CD4-positive, CD25-positive, alpha-beta regulatory T cell (primary cell): ENCODE measurements around the gene NPDC1. TPM values are rescaled to one million over a fixed set of nuclear protein-coding genes. Genes with fewer than 3 reads are reported as not detected.
A peak's percentile ranks its signal among the peaks of the same experiment; 100 is the strongest.

Source experiments
- ATAC-seq, 2 donors: fragments of 150-1000 bp; cut with Tn5 transposase; one replicate each; pipeline ENCODE4 v1.10.0; 2021; ENCODE audit warnings: low read depth in 2 of 2, moderate number of reproducible peaks in 2 of 2, moderate library complexity in 1 of 2
- DNase-seq, 3 donors: peaks; one replicate each; pipeline versions ENCODE4 v3.0.0 to v3.0.0-alpha.2; 2012 to 2022; ENCODE audit warnings: mixed read lengths in 1 of 3
- H3K27ac ChIP-seq: one replicate; pipeline ENCODE4 v1.7.0; 2013; ENCODE audit warnings: mild to moderate bottlenecking, low read length; ENCODE audit not compliant: insufficient read depth, poor library complexity, severe bottlenecking
- H3K27me3 ChIP-seq: one replicate; pipeline ENCODE4 v1.7.0; 2013; ENCODE audit warnings: low read length; ENCODE audit not compliant: control insufficient read depth, insufficient read depth
- H3K36me3 ChIP-seq: one replicate; pipeline ENCODE4 v1.7.0; 2013; ENCODE audit warnings: mild to moderate bottlenecking, low read length, moderate library complexity; ENCODE audit not compliant: control insufficient read depth, insufficient read depth
- H3K4me1 ChIP-seq: 2 replicates; pipeline ENCODE4 v1.7.0; 2013; ENCODE audit warnings: mild to moderate bottlenecking, low read length; ENCODE audit not compliant: insufficient read depth, control insufficient read depth, poor library complexity, severe bottlenecking
- H3K4me3 ChIP-seq: one replicate; pipeline ENCODE4 v1.7.0; 2013; ENCODE audit warnings: low read depth, mild to moderate bottlenecking, low read length, moderate library complexity
- H3K9me3 ChIP-seq, 2 experiments: 1 replicate in 1 of 2; 2 replicates in 1 of 2; pipeline ENCODE4 v1.7.0; 2013; ENCODE audit warnings: low read length in 2 of 2, mild to moderate bottlenecking in 1 of 2, moderate library complexity in 1 of 2; ENCODE audit not compliant: control insufficient read depth in 2 of 2
- H3K27ac Mint-ChIP-seq, 3 donors: one replicate each; pipeline ENCODE4 v1.8.0; 2020 to 2022; ENCODE audit warnings: mild to moderate bottlenecking in 3 of 3, mixed read lengths in 3 of 3, moderate library complexity in 2 of 3
- H3K27me3 Mint-ChIP-seq: one replicate; pipeline ENCODE4 v1.8.0; 2022; ENCODE audit warnings: mild to moderate bottlenecking, mixed read lengths
- H3K36me3 Mint-ChIP-seq: one replicate; pipeline ENCODE4 v1.8.0; 2020; ENCODE audit warnings: mixed read lengths
- H3K4me1 Mint-ChIP-seq, 4 donors: one replicate each; pipeline ENCODE4 v1.8.0; 2020 to 2022; ENCODE audit warnings: mixed read lengths in 4 of 4, mild to moderate bottlenecking in 1 of 4
- H3K4me3 Mint-ChIP-seq, 4 donors: one replicate each; pipeline ENCODE4 v1.8.0; 2020 to 2022; ENCODE audit warnings: mild to moderate bottlenecking in 4 of 4, mixed read lengths in 4 of 4, moderate library complexity in 3 of 4
- H3K9me3 Mint-ChIP-seq, 7 donors: one replicate each; pipeline ENCODE4 v1.8.0; 2020 to 2022; ENCODE audit warnings: mixed read lengths in 7 of 7, mild to moderate bottlenecking in 3 of 7, moderate library complexity in 2 of 7
- polyA plus RNA-seq, 4 donors: library from polyadenylated mRNA; unstranded; fragments of 300-500 nt; fragmentation: Illumina TruSeq; gene quantifications; one replicate each; pipeline ENCODE4 v1.2.3, GENCODE V29; 2021
- total RNA-seq: library from RNA; stranded (reverse); gene quantifications from one replicate; pipeline ENCODE4 v1.2.3, GENCODE V29; 2022

Gene NPDC1
- total and polyA plus RNA-seq, 5 donors from 2014 or later: 4.2 to 106 (median 12.1) TPM

DNA sequence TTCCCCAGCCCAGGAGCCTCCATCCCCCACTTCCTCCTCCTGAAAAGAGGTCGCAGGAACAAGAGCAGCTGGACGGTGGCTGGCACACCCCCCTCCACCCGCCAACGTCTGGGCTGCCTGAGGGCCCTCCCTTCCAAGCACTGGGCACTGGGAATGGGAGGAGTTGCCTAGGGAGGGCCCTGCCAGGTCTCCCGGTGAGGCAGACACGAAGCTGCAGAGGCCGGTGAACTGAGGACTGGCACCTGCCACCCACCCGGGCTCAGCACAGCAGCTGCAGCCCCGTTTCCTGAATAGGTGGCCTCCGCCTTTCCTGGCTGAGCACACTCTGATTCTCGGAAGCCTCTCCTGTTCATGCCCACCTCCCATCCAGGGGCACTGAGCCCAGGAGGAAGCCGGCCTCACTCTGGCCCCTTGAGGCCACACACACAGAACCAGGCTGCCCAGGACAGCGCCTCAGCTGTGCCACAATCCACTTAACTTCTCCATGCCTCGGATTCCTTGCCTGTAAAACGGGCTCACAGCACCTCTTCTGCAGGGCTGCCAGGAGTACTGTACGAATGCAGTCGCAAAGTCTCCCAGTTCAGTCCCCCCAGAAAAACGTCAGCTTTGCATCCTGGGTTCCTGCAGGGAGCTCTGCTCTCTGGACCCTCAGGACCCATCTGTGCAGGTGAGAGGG is 1.3 kb downstream of the NPDC1 start:
- peak overlapping the region; percentile 34 for H3K4me3 ChIP-seq
- Mint-ChIP-seq H3K4me3 (peak overlapping the region; percentile 66 to 84 (median 82)), H3K27ac (peak overlapping the region in 1 of 3 donors; percentile 92), H3K27me3 (peaks cover 33% of the 10 kb centered on the region), H3K36me3 (no peaks in the 10 kb centered on the region), H3K4me1 (peaks cover 0 to 21% (median 8%) of the 10 kb centered on the region in 4 donors), H3K9me3 (no peaks in the 10 kb centered on the region)
- H3K4me1 ChIP-seq: peaks cover 29% of the 10 kb centered on the region
- ATAC-seq: no peak
- H3K27ac ChIP-seq: no peak overlapping the region
- DNase-seq: peak in 1 of 3 donors; percentile 67
- no peaks in the 10 kb centered on the region for H3K9me3 ChIP-seq
- no peaks in the 10 kb centered on the region for H3K36me3 ChIP-seq
- H3K27me3 ChIP-seq: peaks cover 7% of the 10 kb centered on the region

GRCh38 chr9:137044037-137044436 is 1.9 kb downstream of the NPDC1 start:
- peaks cover 7% of the 10 kb centered on the region for H3K27me3 ChIP-seq

GRCh38 chr9:137042751-137043727 is 2.9 kb downstream of the NPDC1 start:
- Histone ChIP-seq H3K9me3 (no peaks in the 10 kb centered on the region), H3K4me1 (peaks cover 29% of the 10 kb centered on the region), H3K36me3 (no peaks in the 10 kb centered on the region), H3K27ac (no peak overlapping the region), H3K4me3 (no peak overlapping the region), H3K27me3 (peaks cover 7% of the 10 kb centered on the region)
- H3K4me1 Mint-ChIP-seq: peaks cover 0 to 21% (median 8%) of the 10 kb centered on the region in 4 donors
- H3K27ac Mint-ChIP-seq: no peak overlapping the region
- H3K36me3 Mint-ChIP-seq: no peaks in the 10 kb centered on the region
- no peak for ATAC-seq
- no peaks in the 10 kb centered on the region for H3K9me3 Mint-ChIP-seq
- no peak for DNase-seq
- H3K27me3 Mint-ChIP-seq: peaks cover 30% of the 10 kb centered on the region
- H3K4me3 Mint-ChIP-seq: no peak overlapping the region

More at GRCh38 chr9:137044037-137044436, 1.9 kb downstream of the NPDC1 start:
- no peak for ATAC-seq
- Mint-ChIP-seq H3K4me1 (peaks cover 0 to 21% (median 8%) of the 10 kb centered on the region in 4 donors), H3K27ac (no peak overlapping the region), H3K9me3 (no peaks in the 10 kb centered on the region), H3K36me3 (no peaks in the 10 kb centered on the region), H3K27me3 (peaks cover 31% of the 10 kb centered on the region), H3K4me3 (peak overlapping the region in 2 of 4 donors; percentile 81 to 82)
- no peak overlapping the region for H3K27ac ChIP-seq
- H3K4me3 ChIP-seq: no peak overlapping the region
- no peaks in the 10 kb centered on the region for H3K36me3 ChIP-seq
- no peaks in the 10 kb centered on the region for H3K9me3 ChIP-seq
- no peak for DNase-seq
- H3K4me1 ChIP-seq: peaks cover 29% of the 10 kb centered on the region

DNA sequence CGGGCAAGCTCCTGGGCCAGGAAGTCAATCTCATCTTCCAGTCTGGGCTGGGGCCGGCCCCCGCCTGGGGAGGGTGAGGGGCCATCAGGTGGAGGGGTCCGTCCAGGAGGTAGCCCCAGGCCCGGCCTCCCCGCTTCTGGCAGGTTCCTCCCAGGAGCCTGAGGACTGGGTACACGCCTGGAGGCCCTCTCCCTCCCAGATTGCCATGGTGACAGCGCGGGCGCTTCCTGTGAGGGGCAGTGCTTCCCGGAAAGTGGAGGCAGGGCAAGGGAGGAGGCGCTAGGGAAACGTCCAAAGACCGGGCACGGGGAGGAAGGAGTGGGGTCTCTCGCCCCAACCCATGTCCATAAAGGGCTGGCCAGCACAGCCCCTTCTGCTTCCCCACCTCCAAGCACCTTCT is 4.9 kb downstream of the NPDC1 start:
- H3K36me3 Mint-ChIP-seq: no peaks in the 10 kb centered on the region

DNA sequence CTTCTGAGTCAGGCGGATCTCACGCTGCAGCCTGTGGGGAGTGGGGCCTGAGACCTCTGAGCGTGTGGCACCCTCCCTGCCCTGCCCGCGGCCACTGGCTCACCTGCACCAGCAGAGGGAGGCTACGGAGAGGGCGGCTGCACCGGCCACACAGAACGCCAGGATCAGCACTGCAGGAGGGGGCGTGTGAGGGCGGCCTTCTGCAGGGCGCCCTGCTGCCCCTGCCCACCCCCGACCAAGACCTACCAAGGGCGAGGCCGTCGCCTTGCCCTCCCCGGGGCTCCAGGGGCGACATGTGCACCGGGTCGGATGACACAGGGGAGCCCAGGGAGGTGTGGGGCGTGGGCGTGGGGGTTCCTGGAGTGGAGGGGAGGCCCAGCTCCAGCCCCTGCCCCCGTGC is 5.4 kb downstream of the NPDC1 start:
- no peak overlapping the region for H3K4me3 Mint-ChIP-seq

More for the DNA sequence above, 4.9 kb downstream of the NPDC1 start:
- no peaks in the 10 kb centered on the region for H3K9me3 ChIP-seq
- H3K9me3 Mint-ChIP-seq: no peaks in the 10 kb centered on the region
- H3K36me3 ChIP-seq: no peaks in the 10 kb centered on the region
- peaks cover 0 to 14% (median 5%) of the 10 kb centered on the region in 4 donors for H3K4me1 Mint-ChIP-seq
- H3K27ac Mint-ChIP-seq: no peak overlapping the region
- H3K27me3 ChIP-seq: no peaks in the 10 kb centered on the region
- no peak overlapping the region for H3K27ac ChIP-seq
- H3K27me3 Mint-ChIP-seq: peaks cover 14% of the 10 kb centered on the region
- no peak overlapping the region for H3K4me3 ChIP-seq
- no peak for DNase-seq
- no peak overlapping the region for H3K4me3 Mint-ChIP-seq
- no peak for ATAC-seq
- H3K4me1 ChIP-seq: peaks cover 24% of the 10 kb centered on the region

GRCh38 chr9:137039611-137040366 is 6.2 kb downstream of the NPDC1 start:
- Histone ChIP-seq H3K27ac (no peak overlapping the region), H3K36me3 (no peaks in the 10 kb centered on the region), H3K27me3 (no peaks in the 10 kb centered on the region), H3K9me3 (no peaks in the 10 kb centered on the region), H3K4me1 (peaks cover 21% of the 10 kb centered on the region), H3K4me3 (no peak overlapping the region)
- Mint-ChIP-seq H3K9me3 (no peaks in the 10 kb centered on the region), H3K4me1 (peaks cover 0 to 16% (median 7%) of the 10 kb centered on the region in 4 donors), H3K27ac (no peak overlapping the region), H3K36me3 (no peaks in the 10 kb centered on the region), H3K4me3 (no peak overlapping the region), H3K27me3 (peaks cover 10% of the 10 kb centered on the region)
- DNase-seq: no peak
- no peak for ATAC-seq

More for the DNA sequence above, 5.4 kb downstream of the NPDC1 start:
- no peaks in the 10 kb centered on the region for H3K36me3 Mint-ChIP-seq
- no peaks in the 10 kb centered on the region for H3K9me3 Mint-ChIP-seq
- Histone ChIP-seq H3K4me3 (no peak overlapping the region), H3K4me1 (peaks cover 20% of the 10 kb centered on the region), H3K36me3 (no peaks in the 10 kb centered on the region), H3K27me3 (no peaks in the 10 kb centered on the region), H3K9me3 (no peaks in the 10 kb centered on the region), H3K27ac (no peak overlapping the region)
- peaks cover 0 to 14% (median 5%) of the 10 kb centered on the region in 4 donors for H3K4me1 Mint-ChIP-seq
- ATAC-seq (no peak), DNase-seq (no peak)
- peaks cover 14% of the 10 kb centered on the region for H3K27me3 Mint-ChIP-seq
- H3K27ac Mint-ChIP-seq: no peak overlapping the region

GRCh38 chr9:137038916-137039315 is 7.1 kb downstream of the NPDC1 start:
- ATAC-seq (no peak), DNase-seq (no peak)
- Histone ChIP-seq H3K4me3 (no peak overlapping the region), H3K4me1 (peaks cover 18% of the 10 kb centered on the region), H3K9me3 (no peaks in the 10 kb centered on the region), H3K27ac (no peak overlapping the region), H3K36me3 (no peaks in the 10 kb centered on the region), H3K27me3 (no peaks in the 10 kb centered on the region)
- peaks cover under 1% of the 10 kb centered on the region for H3K27me3 Mint-ChIP-seq
- H3K4me3 Mint-ChIP-seq: no peak overlapping the region
- H3K4me1 Mint-ChIP-seq: peaks cover 0 to 12% (median 6%) of the 10 kb centered on the region in 4 donors
- no peaks in the 10 kb centered on the region for H3K36me3 Mint-ChIP-seq
- H3K9me3 Mint-ChIP-seq: no peaks in the 10 kb centered on the region
- no peak overlapping the region for H3K27ac Mint-ChIP-seq
